Astrocyte of the hippocampus (primary cell): ENCODE data around the gene INPP4A.

Experiments
- DNase-seq: peaks from one replicate; pipeline ENCODE4 v3.0.0; 2011; ENCODE audit warnings: low read depth, low spot score

INPP4A gene

DNA sequence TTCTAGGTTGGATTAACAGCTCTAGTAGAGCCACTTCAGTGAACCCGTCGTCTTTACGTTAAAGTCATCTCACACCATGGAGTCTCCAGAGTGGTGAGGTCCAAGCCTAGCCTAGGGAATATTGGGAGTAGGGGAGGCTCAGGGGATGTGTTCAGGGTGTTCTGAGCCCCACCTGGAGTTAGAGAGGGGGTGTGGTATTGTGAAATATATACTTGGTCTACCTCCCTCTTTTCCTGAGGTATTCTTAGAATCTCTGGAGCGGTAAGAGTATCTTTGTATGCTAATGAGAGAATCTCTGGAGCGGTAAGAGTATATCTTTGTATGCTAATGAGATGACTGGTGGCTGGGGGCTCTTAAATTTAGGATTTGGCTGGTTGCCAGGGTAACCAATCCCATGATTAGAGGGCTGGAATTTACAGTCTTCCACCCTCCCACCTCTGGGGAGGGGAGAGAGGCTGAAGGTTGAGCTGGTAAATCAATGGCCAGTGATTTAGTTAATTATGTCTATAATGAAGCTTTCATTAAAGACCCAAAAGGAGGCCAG is 69.5 kb downstream of the INPP4A start:
- no peak for DNase-seq

DNA sequence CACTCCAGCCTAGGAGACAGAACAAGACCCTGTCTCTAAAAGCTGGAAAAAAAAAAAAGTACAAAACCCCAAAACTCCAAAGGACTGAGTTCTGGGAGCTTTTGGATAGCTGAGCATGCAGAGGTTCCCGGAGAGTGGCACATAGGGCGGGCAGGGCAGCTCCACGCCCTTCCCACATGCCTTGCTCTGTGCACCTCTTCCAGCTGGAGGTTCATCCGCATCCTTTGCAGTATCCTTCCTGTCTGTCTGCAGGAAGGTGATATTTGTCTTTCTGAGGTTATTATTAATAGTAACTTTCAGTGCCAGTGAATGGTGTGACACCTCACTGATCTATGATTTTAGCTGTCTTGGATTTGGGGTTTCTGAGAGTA is 70.2 kb downstream of the INPP4A start:
- no peak for DNase-seq

DNA sequence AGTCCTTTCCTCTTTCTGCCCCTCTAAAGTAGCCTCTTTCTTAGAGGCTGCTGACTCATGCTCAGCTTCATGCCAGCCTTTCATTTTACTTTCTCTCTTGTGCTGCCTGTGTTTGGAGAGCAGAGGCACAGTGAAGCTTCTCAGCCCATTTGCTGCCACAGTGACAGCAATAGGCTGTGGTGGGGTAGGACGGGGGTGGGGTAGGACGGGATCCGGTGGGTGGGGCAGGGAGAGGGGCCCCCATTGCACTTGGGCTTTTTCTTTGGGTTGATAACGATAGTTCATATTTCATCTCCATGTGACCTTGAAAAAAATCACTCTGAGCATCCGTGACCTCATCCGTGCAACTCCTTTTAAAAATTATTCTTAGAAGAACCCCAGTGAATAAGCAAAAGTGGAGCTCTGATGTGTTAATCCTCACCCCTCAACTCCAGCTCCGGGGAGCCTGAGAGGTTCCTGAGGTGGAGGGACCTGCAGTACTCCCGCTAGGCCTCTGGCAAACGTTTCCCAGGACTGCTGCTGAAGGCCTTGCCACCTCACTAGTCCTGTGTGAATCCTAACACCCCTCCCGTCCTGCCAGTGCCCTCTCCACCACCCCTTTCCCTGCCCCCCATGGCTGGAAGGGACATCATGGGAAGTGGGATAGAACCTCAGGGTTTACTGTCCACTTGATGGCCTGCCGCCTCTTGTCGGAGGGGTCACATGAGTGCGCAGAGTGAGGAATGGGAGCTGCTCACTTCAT is 70.8 kb downstream of the INPP4A start:
- peak; percentile 65 for DNase-seq

DNA sequence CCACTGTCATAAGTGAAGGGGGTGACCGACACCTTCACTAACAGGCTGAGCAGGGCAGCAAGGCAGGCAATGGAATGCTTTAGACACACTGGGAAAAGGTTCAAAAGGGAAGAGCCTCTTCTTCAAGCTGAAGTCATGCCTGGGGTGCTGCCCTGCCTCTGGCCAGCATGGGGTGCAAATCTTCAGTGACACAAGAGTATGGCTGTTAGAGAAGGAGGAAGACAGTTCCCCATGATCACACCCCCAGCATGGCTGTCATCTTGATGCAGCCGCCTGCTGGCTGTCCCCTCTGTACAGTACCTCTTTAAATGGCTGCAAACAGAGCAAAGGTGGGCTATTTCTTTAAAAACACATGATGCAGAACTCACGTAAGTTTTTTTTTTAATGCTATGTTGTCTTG is 71.9 kb downstream of the INPP4A start:
- no peak for DNase-seq

DNA sequence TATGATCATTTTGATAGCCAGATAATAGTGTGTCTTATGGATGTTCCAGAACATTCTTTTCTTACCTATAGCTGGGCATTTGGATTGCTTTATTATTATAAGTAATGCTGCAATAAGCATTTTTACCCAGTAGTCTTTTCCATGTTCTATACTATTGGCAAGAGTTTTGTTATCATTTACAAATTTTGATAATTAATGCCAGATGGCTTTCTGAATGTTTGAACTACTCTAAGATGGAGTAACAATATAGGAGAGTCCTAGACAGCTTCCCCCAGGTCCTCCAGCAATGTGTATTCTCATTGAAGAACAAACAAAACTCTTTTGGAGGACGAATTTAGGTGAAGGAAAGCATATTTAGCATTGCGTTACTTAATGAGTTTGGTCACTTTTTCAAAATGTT is 73.0 kb downstream of the INPP4A start:
- DNase-seq = no peak

DNA sequence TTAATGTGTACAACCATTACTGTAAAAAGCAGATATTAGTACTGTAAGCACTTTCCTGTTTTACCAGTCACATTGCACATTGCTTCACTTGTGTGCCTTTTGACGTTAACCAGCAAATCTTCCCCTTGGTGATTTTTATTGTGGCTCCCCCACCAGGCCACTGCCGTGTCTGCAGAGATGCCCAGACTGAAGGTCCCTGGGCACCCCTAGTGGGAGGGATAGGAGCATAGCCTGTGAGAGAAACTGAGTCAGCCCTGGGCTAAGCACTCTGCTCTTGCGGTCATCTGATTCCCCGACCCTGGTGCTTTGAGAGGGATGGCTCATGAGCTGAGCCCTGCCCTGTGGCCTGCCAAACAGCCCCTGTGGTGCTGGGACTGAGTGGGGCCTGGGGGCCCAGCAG is 73.4 kb downstream of the INPP4A start:
- DNase-seq = no peak

DNA sequence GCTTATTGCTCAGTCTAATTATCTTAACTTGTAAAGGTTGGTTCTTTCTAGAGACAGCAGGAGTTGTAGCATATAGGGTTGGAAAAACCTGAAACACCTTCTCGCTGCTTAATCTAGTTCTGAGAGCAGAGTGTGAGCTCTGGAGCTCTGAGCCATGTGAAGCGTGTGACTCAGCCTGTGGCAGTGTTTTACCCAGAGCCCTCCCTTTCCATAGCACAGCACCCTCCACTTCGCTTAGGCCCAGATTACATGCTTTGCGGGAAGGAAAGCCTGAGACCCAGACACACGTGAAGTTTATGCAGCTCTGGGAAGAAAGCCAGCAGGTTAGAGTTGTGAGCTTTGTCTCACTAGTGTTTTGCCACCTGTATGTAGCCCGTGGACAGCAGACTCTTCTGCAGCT is 74.5 kb downstream of the INPP4A start:
- peak; percentile 74 for DNase-seq

DNA sequence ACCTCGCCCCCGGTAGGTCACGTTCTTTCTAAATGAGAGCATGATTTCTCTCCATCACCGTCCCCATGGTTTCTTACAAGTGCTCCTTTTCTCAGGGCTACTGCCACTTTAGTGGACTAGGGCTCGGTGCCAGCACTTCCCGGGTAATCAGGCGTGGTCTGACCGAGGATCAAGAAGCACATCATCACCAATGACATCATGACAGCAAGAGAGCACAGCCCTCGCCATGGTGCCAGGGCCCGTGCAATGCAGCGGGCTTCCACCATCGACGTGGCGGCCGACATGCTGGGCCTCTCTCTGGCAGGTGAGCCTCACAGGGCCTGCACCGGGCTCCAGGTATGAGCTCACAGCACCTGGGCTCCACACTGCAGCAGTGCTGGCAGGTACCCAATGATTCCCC is 75.2 kb downstream of the INPP4A start:
- no peak for DNase-seq

DNA sequence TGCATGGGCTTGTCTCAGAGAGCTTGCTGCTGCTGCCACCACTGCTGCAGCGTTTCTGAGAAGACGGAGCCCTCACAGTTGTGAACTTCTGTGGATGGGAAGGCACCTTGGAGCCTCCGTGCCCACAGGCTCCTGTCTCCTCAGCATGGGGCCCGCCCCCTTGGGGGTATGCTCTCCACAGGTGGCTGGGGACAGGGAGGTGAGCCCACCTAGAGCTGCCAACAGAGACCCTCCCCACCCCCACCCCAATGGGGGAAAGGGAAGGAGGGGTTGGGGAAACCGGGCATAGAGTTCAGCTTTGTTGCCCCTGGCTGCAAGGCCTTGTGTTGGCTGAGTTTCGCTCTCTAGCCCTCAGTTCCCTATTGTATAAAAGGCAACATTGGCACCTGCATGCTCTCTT is 76.1 kb downstream of the INPP4A start:
- DNase-seq = no peak

DNA sequence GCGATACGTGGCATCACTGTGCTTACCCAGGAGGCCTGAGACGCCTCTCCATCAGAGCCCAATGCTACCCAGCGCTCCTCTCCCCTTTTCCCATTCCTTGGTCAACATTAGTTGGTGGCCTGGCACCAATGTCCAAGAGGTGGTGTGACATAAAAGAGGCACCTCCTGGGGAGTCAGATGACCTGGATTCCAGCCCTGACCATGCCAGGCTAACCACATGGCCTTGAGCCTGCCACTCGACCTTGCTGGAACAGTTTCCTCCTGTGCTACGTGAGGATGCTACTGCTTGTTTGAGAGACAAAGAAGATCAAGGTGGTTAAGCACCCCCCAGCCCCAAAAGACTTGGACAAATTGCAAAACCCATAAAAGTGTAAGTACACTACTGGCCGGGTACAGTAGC is 76.6 kb downstream of the INPP4A start:
- no peak for DNase-seq

DNA sequence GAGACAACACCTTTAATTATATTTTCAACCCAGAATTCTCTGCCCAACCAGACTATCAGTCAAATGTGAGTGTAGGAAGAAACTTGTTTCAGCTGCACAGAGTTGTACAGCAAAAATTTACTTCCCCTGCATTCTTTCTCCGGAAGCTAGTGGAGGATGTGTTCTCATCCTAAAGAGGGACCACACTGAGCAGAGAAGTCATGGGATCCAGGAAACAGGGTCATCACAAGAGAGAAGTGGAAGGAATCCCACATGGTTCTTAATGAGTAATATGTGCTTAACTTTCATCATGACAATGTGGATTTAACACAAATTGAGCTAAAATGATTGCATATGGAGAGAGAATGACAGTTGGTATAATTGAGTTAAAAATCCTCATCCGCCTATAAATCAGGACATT is 78.2 kb downstream of the INPP4A start:
- DNase-seq = no peak

DNA sequence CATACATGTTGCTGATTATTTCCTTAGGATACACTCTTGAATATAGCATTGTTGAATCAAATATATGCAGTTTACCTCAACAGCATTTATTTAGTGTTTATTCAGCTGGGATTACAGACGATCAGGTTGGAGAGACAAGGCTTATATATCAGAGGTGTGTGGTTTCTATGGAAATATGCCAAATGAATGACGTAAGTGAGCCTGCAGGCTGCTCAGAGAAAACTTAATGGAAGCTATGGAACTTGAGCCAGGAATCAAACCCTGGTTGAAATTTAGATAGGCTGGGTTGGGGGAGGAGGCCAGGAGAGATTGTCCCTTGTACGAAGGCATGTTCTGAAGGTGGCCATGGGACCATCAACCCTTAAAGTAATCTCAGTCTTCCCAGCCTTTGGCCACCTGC is 79.5 kb downstream of the INPP4A start:
- peak; percentile 77 for DNase-seq

DNA sequence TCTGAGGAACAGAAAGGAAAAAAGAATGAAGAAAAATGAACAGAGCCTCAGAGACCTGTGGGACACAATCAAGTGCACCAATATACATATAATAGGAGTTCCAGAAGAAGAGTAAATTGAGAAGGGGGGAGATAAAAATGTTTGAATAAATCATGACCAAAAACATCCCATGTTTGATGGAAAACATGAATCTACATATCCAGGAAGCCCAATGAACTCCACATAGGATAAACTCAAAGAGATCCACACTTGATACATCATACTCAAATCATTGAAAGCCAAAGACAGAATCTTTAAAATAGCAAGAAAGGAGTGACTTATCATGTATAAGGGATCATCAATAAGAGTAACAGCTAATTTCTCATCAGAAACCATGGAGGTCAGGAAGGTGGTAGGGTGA is 83.7 kb downstream of the INPP4A start:
- no peak for DNase-seq

DNA sequence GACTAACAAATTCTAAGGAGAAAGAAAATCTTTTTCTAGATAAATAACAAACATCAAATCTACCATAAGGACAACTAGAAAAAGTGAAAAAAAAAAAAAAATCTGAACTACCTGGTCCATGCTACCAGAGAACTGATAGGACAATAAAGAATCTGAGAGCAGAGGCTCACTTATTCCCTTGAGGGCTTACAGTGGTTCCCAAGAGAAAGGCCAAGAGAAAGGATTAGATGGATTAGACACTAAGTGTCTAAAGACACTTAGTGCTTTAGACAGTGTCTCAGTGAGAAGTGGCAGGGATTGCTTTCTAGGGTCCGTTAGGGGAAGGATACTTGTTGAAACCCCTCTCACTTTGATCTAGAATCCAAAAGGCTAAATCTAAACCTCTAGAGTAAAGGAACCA is 85.5 kb downstream of the INPP4A start:
- no peak for DNase-seq

DNA sequence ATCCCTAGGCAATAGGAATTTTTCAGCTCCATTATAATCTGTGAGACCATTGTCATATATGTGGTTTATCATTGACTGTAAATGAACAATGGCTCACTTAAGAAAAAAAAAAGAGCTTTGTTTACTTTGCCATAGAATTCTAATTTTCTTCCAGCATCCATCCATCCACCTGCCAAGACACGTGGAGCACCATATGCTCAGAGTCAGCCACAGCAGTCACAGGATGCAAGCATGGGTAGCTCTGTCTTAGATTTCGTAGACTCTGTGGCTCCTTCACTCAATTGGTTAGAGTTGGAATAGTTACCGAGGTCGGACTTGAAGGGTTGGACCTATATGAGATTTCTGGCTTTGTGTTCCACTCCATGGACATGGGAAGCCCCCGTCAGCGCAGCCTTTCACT is 88.1 kb downstream of the INPP4A start:
- DNase-seq = no peak

DNA sequence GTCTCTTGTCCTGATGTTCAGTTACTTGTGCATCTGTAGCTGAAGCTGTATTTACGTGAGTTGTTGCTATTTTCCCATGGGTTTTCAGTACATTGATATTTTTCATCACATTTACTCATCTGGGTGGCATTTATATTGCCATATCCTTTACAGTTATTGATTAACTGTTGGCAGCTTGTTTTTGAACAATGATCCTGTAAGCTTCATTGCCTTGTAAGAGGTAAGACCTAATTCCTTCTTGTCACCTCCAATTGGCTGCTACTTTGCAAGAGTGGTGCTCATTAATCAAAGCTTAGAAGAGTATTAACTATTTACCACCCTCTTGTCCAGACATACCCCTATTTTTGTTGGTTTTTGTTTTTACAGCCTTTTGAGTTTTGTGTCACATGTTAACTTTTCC is 88.9 kb downstream of the INPP4A start:
- no peak for DNase-seq

DNA sequence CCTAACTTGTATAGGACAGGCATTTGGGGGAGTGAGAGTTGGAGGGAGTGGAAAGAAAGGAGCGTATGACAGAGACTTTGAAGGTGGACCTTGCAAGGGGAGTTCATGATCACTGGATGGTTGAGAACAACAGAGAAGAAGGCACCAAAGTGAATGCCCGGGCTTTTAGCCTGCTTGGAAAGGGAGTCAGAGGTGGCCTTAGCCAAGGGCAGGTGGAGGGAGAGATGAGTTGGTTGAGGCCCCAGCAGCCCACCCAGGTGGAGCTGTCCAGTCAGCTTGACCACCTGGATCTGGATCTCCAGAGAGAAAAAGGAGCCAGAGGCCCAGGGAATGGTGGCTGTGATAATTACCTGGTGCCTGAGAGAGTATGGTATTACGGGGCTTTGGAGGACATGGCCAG is 90.1 kb downstream of the INPP4A start:
- no peak for DNase-seq

DNA sequence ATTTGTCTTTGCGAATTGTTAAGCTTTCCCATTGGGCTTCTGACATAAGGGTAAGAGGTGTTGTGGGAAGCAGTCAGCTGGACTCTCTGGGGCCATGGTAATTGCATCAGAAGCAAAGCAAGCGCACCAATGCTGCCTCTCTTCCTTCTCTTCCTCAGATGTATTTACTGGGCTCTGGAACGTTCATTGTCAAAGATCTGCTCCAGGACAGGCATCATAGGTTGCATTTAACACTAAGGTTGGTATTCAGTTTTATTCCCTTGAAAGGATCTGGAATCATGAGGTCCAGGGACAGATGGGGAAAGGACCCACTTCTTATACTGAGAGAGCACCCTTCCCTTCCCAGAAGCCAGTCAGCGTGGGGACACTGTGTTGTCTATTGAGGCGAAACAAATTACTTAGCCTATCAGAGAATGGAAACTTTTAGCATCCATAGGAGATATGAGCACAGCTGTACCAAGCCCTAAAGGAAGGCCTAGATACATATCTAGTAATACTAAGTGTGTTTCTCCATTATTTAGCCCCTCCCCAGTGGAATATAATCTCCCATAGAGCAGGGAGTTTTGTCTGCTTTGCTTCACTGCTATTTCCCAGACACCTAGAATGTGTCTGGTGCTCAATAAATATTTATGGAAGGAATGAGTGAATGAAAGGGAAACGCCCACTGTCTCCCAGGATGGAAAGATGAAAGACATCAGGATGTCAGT is 91.5 kb downstream of the INPP4A start:
- no peak for DNase-seq

DNA sequence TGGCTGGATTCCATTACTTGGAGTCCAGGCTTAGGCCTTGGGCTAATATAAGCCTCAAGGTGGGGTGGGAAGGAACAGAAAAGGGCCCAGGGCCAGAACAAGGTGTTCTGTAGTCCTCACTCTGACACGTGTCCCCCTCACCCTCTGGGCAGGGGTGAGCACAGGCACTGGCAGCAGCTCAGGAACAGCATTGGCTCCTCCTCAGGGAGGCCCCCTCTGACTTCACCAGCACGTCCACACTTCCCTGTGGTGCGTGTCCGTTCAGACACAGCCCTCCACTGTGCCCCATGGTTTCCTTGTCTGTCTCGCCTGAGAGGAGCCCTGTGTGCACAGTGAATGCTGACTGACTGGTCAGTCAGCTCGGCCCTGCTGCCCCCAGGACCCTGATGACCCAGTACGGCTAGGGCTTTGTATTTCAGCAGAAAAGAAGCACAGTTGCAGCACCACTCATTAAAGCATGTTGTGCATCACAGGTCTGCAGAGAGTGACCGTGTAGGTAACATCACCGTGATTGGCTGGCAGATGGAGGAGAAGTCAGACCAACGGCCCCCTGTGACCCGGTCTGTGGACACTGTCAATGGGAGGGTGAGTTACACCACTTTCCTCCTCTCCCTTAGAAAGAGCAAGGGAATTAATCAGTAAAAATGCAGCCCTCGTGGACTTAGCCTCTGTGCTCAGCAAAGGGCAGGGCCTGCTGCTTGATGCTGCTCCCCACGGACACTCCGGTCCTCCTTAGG is 92.9 kb downstream of the INPP4A start:
- DNase-seq = no peak

DNA sequence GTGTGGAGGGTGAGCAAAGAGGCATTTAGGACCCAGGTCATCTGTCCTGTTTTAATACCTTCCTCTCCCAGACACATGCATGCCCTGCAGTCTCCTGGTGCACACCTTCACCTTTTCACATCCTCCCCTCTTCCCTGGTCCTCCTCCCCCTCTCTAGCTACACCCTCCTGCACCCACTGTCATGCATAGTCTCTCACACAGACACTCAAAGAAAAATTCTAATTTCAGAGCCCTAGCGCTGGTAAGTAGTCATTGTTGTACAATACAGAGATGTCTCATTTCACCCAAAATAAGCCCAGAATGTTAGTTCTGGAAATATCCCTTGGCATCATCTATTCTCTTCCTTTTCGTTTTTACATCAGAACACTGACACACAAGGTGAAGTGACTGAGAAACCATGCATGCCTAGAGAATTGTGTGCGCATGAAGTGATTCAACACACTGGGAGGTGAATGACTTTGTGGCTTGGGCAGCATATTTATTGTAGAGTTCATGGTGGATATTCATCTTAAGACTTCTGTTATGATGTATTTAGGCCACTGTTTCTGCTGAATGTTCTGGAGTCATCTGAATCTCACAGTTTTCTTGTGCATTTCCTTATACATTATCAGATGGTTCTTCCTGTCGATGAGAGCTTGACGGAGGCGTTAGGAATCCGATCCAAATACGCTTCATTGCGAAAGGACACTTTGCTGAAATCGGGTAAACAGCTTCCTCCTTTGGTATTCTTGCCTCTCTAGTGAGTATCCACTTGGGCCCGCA is 93.8 kb downstream of the INPP4A start:
- DNase-seq = peak; percentile 62

DNA sequence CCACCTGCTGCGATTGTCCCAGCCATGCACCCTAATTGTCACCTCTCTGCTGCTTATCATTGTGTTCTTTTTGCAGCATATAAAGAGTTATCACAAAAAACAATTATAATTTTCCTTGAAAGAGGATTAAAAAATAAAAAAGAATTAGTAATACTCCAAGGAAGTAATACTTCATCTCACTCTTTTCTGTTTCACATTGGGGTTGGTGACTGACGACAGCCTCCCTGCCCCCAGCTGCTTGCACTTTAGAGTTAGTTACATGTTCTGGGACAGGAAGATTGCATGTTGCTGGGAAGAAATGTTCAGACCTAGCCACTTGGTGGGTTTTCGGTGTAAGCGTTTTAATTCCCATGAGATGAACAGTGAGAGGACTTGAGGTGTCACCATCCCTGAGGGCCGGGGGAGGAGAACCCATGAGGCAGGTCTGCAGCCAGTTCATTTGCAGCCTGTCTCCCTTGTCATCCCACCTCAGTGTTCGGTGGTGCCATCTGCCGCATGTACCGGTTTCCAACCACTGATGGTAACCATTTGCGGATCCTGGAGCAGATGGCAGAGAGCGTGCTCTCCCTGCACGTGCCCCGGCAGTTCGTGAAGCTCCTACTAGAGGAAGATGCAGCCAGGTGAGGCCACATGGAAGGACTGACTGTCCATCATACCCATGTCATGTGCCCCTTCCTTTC is 94.5 kb downstream of the INPP4A start:
- no peak for DNase-seq
